ENCODE measurements around the gene HSD17B3.

HSD17B3 gene

GRCh38 chr9:96302021-96302420 is at the start of gene HSD17B3:
Gene HSD17B3, minus strand, starts transcription at chr9:96302176. Its CDS starts 72 bp downstream, at chr9:96302104.
- Histone ChIP-seq H3K79me2 (ENCODE audit: insufficient read depth, low read length) (no peaks in the 10 kb centered on the region), H3K27me3 (ENCODE audit: insufficient read depth, low read length, poor library complexity, severe bottlenecking) (no peaks in the 10 kb centered on the region), H2AFZ (ENCODE audit: low read length) (no peak within 1 kb of the TSS), H3K4me1 (ENCODE audit: insufficient read depth, low read length, poor library complexity, severe bottlenecking) (no peaks in the 10 kb centered on the region), H3K4me2 (ENCODE audit: low read depth, low read length, poor library complexity, severe bottlenecking) (no peak within 1 kb of the TSS), H3K4me3 (ENCODE audit: low read length, poor library complexity, severe bottlenecking) (no peak within 1 kb of the TSS), H4K20me1 (ENCODE audit: insufficient read depth, low read length, poor library complexity, severe bottlenecking) (no peaks in the 10 kb centered on the region), H3F3A (ENCODE audit: low read depth) (no peaks in the 10 kb centered on the region), H3K36me3 (ENCODE audit: insufficient read depth, low read length) (no peaks in the 10 kb centered on the region), H3K9me2 (replicated peaks; ENCODE audit: low read depth, low read length) (no peaks in the 10 kb centered on the region), H3K9ac (ENCODE audit: low read depth, low read length, poor library complexity, severe bottlenecking) (no peak within 1 kb of the TSS), H3K9me3 (ENCODE audit: insufficient read depth, low read depth, low read length) (no peaks in the 10 kb centered on the region)
- TF ChIP-seq, protein P1, sequence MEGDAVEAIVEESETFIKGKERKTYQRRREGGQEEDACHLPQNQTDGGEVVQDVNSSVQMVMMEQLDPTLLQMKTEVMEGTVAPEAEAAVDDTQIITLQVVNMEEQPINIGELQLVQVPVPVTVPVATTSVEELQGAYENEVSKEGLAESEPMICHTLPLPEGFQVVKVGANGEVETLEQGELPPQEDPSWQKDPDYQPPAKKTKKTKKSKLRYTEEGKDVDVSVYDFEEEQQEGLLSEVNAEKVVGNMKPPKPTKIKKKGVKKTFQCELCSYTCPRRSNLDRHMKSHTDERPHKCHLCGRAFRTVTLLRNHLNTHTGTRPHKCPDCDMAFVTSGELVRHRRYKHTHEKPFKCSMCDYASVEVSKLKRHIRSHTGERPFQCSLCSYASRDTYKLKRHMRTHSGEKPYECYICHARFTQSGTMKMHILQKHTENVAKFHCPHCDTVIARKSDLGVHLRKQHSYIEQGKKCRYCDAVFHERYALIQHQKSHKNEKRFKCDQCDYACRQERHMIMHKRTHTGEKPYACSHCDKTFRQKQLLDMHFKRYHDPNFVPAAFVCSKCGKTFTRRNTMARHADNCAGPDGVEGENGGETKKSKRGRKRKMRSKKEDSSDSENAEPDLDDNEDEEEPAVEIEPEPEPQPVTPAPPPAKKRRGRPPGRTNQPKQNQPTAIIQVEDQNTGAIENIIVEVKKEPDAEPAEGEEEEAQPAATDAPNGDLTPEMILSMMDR (conservative IDR thresholded peaks at IDR 0.05; ENCODE audit: low read length): no peak
- TF ChIP-seq EZH2phosphoT487 (IDR thresholded peaks at IDR 0.05; ENCODE audit: borderline replicate concordance): no peak

- Histone ChIP-seq H3K4me1 (ENCODE audit: insufficient read depth, low read length, poor library complexity, severe bottlenecking) (no peaks in the 10 kb centered on the region), H3K9me3 (ENCODE audit: insufficient read depth, low read depth, low read length) (no peaks in the 10 kb centered on the region), H4K20me1 (ENCODE audit: insufficient read depth, low read length, poor library complexity, severe bottlenecking) (no peaks in the 10 kb centered on the region), H3K36me3 (ENCODE audit: insufficient read depth, low read length) (no peaks in the 10 kb centered on the region), H3F3A (ENCODE audit: low read depth) (no peaks in the 10 kb centered on the region), H3K79me2 (ENCODE audit: insufficient read depth, low read length) (no peaks in the 10 kb centered on the region), H3K27me3 (ENCODE audit: insufficient read depth, low read length, poor library complexity, severe bottlenecking) (no peaks in the 10 kb centered on the region), H3K4me2 (ENCODE audit: low read depth, low read length, poor library complexity, severe bottlenecking) (no peak overlapping the region), H3K9ac (ENCODE audit: low read depth, low read length, poor library complexity, severe bottlenecking) (no peak overlapping the region), H2AFZ (ENCODE audit: low read length) (no peak overlapping the region), H3K9me2 (replicated peaks; ENCODE audit: low read depth, low read length) (no peaks in the 10 kb centered on the region), H3K4me3 (ENCODE audit: low read length, poor library complexity, severe bottlenecking) (no peak overlapping the region)
- TF ChIP-seq EZH2phosphoT487 (IDR thresholded peaks at IDR 0.05; ENCODE audit: borderline replicate concordance): no peak
- TF ChIP-seq, protein P1 (conservative IDR thresholded peaks at IDR 0.05; ENCODE audit: low read length): no peak
Observed at GRCh38 chr9:96350866-96351265, 48.9 kb upstream of the HSD17B3 start.

DNA sequence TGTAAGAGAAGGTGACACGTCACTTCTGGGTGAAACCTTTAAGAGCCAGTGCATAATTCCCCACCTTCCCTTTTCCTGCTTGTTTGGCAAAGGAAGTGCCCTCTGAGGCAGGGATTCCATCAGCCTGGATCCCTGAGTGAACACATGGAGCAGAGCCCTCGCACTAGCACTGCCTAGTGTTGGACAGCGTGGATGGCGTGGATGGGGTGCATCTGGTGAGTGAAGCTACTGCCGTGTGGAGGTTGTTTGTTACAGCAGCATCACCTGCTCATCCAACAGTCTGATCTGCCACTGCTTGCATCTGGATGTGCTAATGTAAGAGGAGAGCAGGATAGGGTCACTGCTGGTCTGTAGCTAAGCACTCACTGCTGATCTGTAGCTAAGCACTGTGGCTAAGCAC is 46.3 kb upstream of the HSD17B3 start:
- H3K4me1 ChIP-seq (ENCODE audit: insufficient read depth, low read length, poor library complexity, severe bottlenecking): no peaks in the 10 kb centered on the region
- no peaks in the 10 kb centered on the region for H3K9me3 ChIP-seq (ENCODE audit: insufficient read depth, low read depth, low read length)
- no peak overlapping the region for H3K4me2 ChIP-seq (ENCODE audit: low read depth, low read length, poor library complexity, severe bottlenecking)
- H3K9me2 ChIP-seq (replicated peaks; ENCODE audit: low read depth, low read length): no peaks in the 10 kb centered on the region
- TF ChIP-seq, protein P1 (conservative IDR thresholded peaks at IDR 0.05; ENCODE audit: low read length): no peak
- TF ChIP-seq EZH2phosphoT487 (IDR thresholded peaks at IDR 0.05; ENCODE audit: borderline replicate concordance): no peak
- no peaks in the 10 kb centered on the region for H3K79me2 ChIP-seq (ENCODE audit: insufficient read depth, low read length)
- H3K9ac ChIP-seq (ENCODE audit: low read depth, low read length, poor library complexity, severe bottlenecking): no peak overlapping the region
- no peaks in the 10 kb centered on the region for H4K20me1 ChIP-seq (ENCODE audit: insufficient read depth, low read length, poor library complexity, severe bottlenecking)
- H3K36me3 ChIP-seq (ENCODE audit: insufficient read depth, low read length): no peaks in the 10 kb centered on the region
- H3K27me3 ChIP-seq (ENCODE audit: insufficient read depth, low read length, poor library complexity, severe bottlenecking): no peaks in the 10 kb centered on the region
- no peak overlapping the region for H2AFZ ChIP-seq (ENCODE audit: low read length)
- H3F3A ChIP-seq (ENCODE audit: low read depth): no peaks in the 10 kb centered on the region
- H3K4me3 ChIP-seq (ENCODE audit: low read length, poor library complexity, severe bottlenecking): no peak overlapping the region
